Naive thymus-derived CD8-positive, alpha-beta T cell (primary cell): ENCODE results near the gene HECTD4. TPM values are rescaled to one million over a fixed set of nuclear protein-coding genes. Genes with fewer than 3 reads are reported as not detected.
"Not testable (repeated sequence)": the region's sequence is repeated elsewhere in the genome, so short reads cannot be mapped to it uniquely, and the experiment has no call there.

Source experiments
- ATAC-seq, 2 donors: fragments of 150-1000 bp; cut with Tn5 transposase in 1 of 2; sonication (Bioruptor Pico), chemical (Tn5 transposase) in 1 of 2; 1 replicate in 1 of 2; 2 replicates in 1 of 2; pipeline ENCODE4 v1.10.0; 2021; ENCODE audit warnings: mild to moderate bottlenecking in 2 of 2, moderate library complexity in 2 of 2
- POLR2A ChIA-PET: fragments of 350-600 bp; sonication (Branson Sonifier 250); formaldehyde crosslinking; loops from one replicate; lab custom pipeline; 2021; ENCODE audit warnings: antibody characterized with exemption; lab: Charles Lee
- DNase-seq, 10 donors: peaks; one replicate each; pipeline versions ENCODE4 v3.0.0 to v3.0.0-alpha.2; 2020 to 2022
- H3K27ac Mint-ChIP-seq, 10 donors: one replicate each; pipeline ENCODE4 v1.8.0; 2020 to 2022; ENCODE audit warnings: mild to moderate bottlenecking in 10 of 10, mixed read lengths in 10 of 10, moderate library complexity in 4 of 10, inconsistent platforms in 1 of 10
- H3K27me3 Mint-ChIP-seq, 5 donors: one replicate each; pipeline ENCODE4 v1.8.0; 2021 to 2022; ENCODE audit warnings: mixed read lengths in 5 of 5
- H3K36me3 Mint-ChIP-seq, 3 donors: one replicate each; pipeline ENCODE4 v1.8.0; 2020 to 2022; ENCODE audit warnings: mixed read lengths in 3 of 3, mild to moderate bottlenecking in 2 of 3, inconsistent platforms in 1 of 3
- H3K4me1 Mint-ChIP-seq, 4 donors: one replicate each; pipeline ENCODE4 v1.8.0; 2021 to 2022; ENCODE audit warnings: mixed read lengths in 4 of 4
- H3K4me3 Mint-ChIP-seq, 10 donors: one replicate each; pipeline ENCODE4 v1.8.0; 2020 to 2022; ENCODE audit warnings: mild to moderate bottlenecking in 10 of 10, mixed read lengths in 10 of 10, moderate library complexity in 6 of 10, inconsistent platforms in 1 of 10
- H3K9me3 Mint-ChIP-seq, 9 donors: one replicate each; pipeline ENCODE4 v1.8.0; 2020 to 2022; ENCODE audit warnings: mixed read lengths in 9 of 9, mild to moderate bottlenecking in 3 of 9, inconsistent platforms in 1 of 9, moderate library complexity in 1 of 9
- microRNA-seq: library from miRNA; unstranded; fragments of <30 nt; microRNA quantifications from one replicate; pipeline ENCODE4 v1.2.0, GENCODE V29; 2022; ENCODE audit warnings: borderline microRNAs expressed
- polyA plus RNA-seq, 3 donors: library from polyadenylated mRNA; unstranded; fragments of 300-500 nt; fragmentation: Illumina TruSeq; gene quantifications; one replicate each; pipeline ENCODE4 v1.2.3, GENCODE V29; 2021
- total RNA-seq, 8 experiments: library from RNA in 2 of 8; stranded (reverse) in 2 of 8; gene quantifications; one replicate each; pipeline ENCODE4 v1.2.3 and lab custom pipeline; 2021 to 2026

Gene HECTD4
- total and polyA plus RNA-seq, 5 experiments from 2014 or later, result 1.8 to 60.1 (median 4.5) TPM

- DNase-seq (no peak), ATAC-seq (no peak)
- peak overlapping the region in 2 of 10 donors; percentile 46 to 62 for H3K27ac Mint-ChIP-seq
- H3K4me1 Mint-ChIP-seq, result peaks cover 12 to 24% (median 20%) of the 10 kb centered on the region in 4 donors
- no peaks in the 10 kb centered on the region for H3K9me3 Mint-ChIP-seq
- POLR2A ChIA-PET, result no interaction called here
- H3K4me3 Mint-ChIP-seq, result peak overlapping the region in 1 of 10 donors; percentile 10
- H3K36me3 Mint-ChIP-seq, result no peaks in the 10 kb centered on the region
- H3K27me3 Mint-ChIP-seq, result no peaks in the 10 kb centered on the region
These were observed 270.3 kb downstream of the HECTD4 start for GRCh38 chr12:112111931-112112330.

DNA sequence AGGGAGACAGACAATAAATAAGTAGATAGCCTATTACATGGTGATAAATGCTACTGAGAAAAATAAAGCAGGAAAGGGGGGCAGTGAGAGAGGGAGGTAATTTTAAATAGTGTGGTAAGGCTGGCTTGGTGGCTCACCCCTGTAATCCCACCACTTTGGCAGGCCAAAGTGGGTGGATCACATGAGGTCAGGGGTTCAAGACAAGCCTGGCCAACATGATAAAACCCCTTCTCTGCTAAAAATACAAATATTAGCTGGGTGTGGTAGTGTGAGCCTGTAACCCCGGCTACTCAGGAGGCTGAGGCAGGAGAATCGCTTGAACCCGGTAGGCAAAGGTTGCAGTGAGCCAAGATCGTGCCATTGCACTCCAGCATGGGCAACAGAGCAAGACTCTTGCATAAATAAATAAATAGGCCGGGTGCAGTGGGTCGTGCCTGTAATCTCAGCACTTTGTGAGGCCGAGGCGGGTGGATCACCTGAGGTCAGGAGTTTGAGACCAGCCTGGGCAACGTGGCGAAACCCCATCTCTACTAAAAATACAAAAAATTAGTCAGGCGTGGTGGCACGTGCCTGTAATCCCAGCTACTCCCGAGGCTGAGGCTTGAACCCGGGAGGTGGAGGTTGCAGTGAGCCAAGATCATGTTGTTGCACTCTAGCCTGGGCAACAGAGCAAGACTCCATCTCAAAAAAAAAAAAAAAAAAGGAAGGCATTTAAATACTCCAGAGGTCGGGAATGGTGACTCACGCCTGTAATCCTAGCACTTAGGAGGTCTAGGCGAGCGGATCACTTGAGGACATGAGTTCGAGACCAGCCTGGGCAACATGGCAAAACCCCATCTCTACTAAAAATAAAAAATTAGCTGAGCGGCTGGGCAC is 271.2 kb downstream of the HECTD4 start:
- ATAC-seq, DNase-seq, H3K4me3 Mint-ChIP-seq, H3K36me3 Mint-ChIP-seq, H3K27me3 Mint-ChIP-seq, H3K9me3 Mint-ChIP-seq: not testable (repeated sequence)
- H3K4me1 Mint-ChIP-seq, result peaks cover 12 to 27% (median 21%) of the 10 kb centered on the region in 4 donors
- POLR2A ChIA-PET, result interaction anchor here (0.7 kb wide), 1 partner anchor 19 kb away, joined by 6 read pairs; no protein-coding TSS in a partner anchor
- peak overlapping the region in 3 of 10 donors; percentile 57 to 63 (median 60) for H3K27ac Mint-ChIP-seq

Small RNA genes within 50 kb of the gene (microRNA-seq; reads per million reads assigned to microRNA genes)
- not detected for gene MIR6861

Other genes starting within 250 kb of the HECTD4 start
- 1,000 to 10,000 TPM; 1,499 to 1,523 TPM for gene RPL6, start 27.2 kb upstream of the HECTD4 start, total RNA-seq
- 100 to 1,000 TPM; 646 to 758 (median 720) TPM for gene RPL6, start 27.2 kb upstream of the HECTD4 start, polyA plus RNA-seq
- gene PTPN11, start 36.5 kb upstream of the HECTD4 start, total RNA-seq, result 10 to 100 TPM; 46.2 to 48.0 TPM
- 10 to 100 TPM; 70.2 to 75.8 (median 70.7) TPM for gene PTPN11, start 36.5 kb upstream of the HECTD4 start, polyA plus RNA-seq